DMS 273 (cell line): ENCODE results near the gene TAF4B.
"Not testable (repeated sequence)": the region's sequence is repeated elsewhere in the genome, so short reads cannot be mapped to it uniquely, and the experiment has no call there.

Source experiments
- DNase-seq: peaks from one replicate; lab custom pipeline; 2025; ENCODE audit not compliant: unreplicated experiment; lab: John Stamatoyannopoulos, UW

The TAF4B gene

GRCh38 chr18:26378701-26379100 lies 152.5 kb downstream of the TAF4B start:
- DNase-seq, result no peak

- not testable (repeated sequence) for DNase-seq
Observed at GRCh38 chr18:26381555-26381954, 155.3 kb downstream of the TAF4B start.

DNA sequence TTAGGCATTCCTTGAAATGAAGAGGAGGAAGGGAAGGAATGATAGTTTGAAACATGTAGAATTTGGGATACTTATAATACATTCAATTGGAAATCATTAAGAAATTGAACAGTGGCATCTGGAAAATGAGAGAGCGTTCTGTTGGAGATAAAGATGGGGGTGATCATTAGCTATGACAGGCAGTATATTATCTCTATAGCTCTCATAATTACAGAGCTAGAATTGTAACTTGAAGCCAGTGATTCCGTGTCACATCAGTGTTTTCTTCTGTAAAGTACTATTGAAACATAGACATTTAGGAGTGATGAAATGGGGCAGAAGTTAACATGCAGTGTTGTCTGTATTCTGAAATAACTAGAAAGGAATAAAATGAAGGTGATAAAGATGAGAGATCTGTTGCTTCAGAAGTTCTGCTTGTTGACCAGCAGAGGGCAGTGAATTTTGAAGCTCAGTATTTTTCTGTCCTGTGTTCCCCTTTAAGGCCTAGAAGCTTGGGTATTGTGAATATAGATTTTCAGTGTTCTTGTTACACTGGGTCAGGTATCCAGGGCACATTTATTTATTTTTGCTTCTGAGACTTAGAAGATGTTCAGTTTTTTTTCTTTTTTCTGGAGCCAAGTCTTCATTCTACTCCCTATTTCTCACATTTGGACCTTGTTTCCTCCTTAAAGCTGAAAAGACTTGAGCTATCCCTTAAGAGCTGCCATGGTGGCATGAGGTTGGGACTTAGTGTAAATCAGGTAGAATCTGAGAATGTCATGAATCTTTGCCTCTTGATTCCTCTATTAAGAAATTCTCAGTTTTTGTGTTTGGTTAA lies 157.4 kb downstream of the TAF4B start:
- peak; percentile 55 for DNase-seq

DNA sequence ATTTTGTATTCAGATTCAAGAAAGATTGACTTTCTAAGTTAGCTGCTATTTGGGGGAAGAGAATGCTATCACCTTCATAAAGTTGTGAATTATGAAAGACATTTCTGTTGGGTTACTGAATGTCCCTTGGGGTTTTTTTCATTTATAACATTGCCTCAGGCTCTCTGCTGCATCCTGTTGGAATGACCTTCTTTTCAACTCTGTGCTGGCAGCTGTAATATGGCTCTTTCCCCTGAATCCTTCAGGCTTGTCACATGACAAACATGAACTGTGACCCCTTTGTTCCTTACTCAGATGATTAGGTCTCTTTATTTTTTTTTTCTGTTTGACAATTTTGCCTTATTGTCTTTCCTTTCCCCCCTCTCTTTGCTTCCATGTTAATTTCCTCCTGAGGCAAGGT lies 159.8 kb downstream of the TAF4B start:
- DNase-seq, result no peak

DNA sequence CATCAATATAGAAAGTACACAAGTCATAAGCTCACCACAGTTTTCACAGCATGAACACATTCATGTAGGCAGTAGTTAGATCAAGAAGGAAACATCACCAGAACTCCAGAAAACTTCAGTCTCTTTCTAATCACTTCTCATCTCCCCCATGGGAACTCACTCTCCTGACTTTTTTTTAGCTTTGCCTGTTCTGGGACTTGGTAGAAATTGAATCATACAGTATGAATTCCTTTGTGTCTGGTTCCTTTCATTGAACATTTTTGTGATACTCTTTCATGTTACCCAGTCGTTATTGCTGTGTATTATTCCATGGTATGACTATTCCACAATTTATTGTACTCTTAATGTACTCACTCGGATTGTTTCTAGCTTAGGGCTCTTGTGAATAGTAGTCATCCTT lies 160.2 kb downstream of the TAF4B start:
- DNase-seq, result no peak

GRCh38 chr18:26394047-26394654 lies 167.9 kb downstream of the TAF4B start:
- no peak for DNase-seq

DNA sequence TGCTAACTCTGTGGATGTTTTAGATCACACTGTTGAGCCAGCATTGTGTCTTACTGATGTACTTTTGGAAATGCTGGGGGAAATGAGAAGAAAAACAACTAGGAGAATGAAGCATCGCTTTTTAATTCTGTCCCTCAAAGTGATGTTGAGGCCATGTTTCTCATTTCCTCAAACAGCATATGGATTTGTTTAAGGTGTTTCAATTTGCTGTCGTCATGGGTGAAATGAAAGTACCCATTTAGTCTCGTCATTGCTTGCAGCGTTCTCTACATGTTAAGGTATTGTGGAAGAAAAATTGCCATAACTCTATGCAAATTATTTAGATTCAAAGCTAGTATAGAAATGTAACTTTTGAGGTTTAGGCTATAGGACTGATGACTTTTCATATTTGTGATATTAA lies 170.8 kb downstream of the TAF4B start:
- DNase-seq, result no peak

GRCh38 chr18:26403491-26403890 lies 177.2 kb downstream of the TAF4B start:
- DNase-seq, result no peak

GRCh38 chr18:26405190-26405801 lies 179.1 kb downstream of the TAF4B start:
- peak; percentile 50 for DNase-seq

DNA sequence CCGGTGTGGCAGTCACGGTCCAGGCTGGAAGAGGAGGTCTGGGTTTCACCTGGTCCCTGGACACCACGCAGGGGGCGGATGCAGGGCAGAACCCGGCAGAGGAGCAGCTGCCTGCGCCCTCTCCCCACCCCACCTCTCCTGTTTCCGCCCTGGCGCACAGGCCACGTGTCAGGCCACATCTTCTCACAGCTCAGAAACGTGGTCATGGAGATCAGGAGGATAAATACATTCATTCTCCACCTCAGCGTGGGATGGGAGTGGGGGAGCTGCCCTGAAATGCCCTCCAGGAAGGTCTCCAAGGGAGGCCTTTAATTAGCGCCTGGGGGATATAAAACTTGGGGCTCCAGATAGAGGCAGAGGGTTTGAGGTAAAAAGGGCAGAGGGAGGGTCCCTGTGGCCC lies 180.1 kb downstream of the TAF4B start:
- DNase-seq, result no peak

DNA sequence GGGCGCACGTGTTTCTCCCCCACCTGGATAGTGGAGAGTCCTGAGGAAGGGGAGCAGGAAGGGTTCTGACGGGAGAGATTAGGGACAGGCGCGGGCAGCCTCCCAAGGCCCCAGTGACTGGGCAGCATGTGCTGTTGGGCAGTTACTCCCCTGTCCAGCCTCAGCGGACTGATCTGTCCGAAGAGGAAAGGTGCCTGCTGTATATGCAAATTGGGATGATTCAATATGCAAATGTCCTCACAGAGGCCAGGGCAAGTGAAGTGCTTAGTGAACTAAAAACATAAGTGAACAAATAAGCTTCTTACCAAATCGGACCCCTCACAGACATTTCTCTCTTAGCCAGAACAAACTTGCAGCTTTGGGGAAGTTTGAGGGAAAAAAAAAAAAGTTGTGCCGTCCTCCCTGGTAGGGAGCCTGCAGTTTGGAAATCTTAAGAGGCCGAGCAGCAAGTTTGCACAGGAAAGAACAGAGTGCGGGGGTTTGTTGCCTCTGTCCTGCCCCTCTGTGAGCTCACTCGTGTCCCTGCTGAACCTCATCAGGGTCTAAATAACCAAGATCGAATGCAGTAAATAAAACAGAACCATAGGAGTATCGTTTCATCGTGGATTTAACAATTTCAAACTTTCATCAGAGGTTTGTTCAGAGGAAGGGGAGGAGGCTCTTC lies 180.7 kb downstream of the TAF4B start:
- no peak for DNase-seq

DNA sequence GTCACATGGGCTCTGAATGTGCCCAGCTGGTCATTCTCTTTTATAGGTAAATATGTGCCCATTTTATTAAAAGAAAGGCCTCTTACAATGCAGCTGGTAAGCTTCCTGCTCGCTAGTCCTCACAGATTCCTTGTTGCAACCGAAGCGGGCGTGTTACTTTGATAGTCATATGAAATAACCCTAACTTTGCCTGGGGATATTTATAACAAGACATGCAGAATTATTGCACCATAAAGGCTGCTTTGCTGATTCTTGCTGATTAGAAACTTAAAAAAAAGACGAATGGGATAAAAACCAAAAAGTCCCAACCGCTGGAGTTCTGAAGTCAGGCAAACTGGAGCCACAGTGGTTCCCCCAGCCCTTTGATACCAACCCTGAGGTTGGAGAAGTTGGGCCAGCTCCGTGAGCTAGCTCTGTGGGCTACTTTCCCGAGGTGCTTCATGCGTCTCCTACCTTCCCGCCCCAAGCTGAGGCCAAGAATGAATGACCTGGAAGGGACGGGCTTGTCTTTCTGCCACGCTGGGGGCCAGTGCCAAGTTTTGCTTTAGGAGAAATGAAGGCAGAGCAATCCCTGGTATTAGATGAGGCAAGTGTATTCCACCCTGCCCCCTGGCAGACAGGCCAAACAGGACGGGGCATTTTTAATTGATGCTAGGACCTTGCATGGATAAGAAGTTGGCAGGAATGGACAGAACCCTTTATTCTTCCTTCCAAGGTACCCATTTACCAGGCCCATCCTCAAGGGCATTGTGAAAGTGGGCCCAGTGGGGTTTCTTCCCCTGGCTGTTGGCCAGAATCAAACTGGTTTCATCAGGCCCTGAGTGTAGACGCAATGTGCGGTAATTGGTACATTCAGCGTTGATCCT lies 181.7 kb downstream of the TAF4B start:
- DNase-seq, result no peak

DNA sequence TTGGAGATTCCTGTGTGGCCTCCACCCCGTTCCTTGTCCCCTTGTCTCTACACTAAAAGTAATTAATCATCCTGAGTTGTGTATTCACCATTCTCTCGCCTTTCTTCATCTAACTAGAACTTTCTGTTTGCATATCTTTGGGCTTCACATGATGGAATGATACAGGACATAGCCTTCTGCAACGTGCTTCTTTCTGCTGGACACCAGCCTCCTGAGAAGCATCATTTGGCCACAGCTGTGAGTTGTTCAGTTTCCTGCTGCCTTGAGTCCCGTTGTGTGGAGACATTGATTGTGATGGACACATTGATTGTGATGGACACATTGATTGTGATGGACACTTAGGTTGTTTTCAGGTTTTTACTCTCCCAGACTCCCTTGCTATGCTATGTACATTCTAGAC lies 182.8 kb downstream of the TAF4B start:
- DNase-seq, result no peak

GRCh38 chr18:26414901-26415440 lies 188.7 kb downstream of the TAF4B start:
- DNase-seq, result no peak

DNA sequence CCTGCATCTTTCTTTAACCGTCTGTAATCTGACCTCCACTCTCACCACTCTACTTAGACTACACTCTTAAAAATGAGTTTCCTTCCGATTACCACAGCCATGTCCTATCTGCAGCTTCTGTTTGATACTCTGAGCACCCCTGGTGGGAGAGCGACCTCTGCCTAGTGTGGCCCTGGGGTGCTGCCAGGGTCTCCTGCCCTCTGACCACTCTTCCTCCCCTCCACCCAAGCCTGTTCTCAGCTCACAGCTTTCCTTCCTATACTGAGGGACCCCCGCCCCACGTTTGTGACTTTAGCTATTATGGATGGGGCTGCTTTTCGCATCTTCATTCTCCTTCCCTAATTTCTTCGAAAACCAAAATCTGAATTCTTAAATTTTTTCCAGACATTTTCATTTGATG lies 189.4 kb downstream of the TAF4B start:
- DNase-seq, result no peak

- DNase-seq, result no peak
Observed at GRCh38 chr18:26416652-26417150, 190.5 kb downstream of the TAF4B start.

DNA sequence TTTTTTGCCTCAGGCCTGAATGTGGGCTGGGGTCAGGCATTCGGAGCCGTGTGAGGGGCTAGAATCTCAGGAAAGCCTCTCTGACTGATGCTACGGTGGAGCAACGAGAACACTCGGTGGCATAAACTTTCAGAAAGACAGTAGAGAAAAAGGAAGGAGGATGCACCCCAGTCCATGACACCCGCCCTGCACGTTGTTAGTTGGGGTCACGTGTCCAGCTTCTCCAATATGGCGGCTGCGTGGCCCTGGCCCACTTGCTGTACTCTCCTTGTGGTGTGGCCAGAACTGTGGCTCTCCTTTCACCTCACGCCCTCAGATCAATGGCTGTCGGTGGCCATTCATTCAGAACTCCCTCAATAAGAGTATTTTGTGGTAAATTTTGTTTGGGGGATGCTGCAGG lies 190.9 kb downstream of the TAF4B start:
- no peak for DNase-seq

DNA sequence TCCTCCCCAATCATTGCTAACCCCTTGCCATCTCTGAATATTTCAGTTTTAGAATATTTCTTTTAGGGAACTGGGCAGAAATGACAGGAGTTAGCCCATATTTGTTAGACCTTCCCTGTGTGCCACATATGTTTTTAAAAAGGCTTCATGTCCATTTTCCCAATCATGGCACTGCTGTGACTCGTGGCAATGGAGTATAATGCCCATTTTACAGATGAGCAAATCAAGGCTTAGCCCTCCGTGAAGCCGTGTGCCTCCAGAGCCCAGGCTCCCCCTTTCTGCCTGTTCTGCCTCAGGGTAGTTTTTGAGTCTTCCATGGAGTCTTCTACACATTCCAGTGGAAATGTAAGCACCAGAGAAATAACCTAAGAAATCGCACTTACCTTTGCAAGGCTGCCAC lies 192.0 kb downstream of the TAF4B start:
- no peak for DNase-seq

DNA sequence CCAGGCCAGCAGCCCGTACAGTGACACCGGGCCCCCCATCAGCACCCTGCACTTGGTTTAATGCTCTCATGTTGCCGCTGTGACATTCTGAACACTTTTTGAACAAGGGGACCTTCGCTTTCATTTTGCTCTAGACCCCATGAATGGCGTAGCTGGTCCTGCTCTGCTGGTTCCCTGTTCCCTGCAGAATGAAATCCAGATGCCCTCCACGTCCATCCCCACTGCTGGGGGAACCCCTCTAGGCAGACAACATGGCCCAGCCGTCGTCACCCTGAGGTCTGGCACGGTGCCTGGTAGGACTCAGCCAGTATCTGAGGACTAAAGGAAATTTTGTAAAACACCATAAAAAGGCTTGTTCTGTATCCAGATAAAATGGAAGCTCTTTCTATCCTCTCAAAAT lies 193.5 kb downstream of the TAF4B start:
- DNase-seq, result no peak

GRCh38 chr18:26421503-26421902 lies 195.3 kb downstream of the TAF4B start:
- DNase-seq, result no peak
